Measurements from ENCODE around the gene TAOK1. TPM values are rescaled to one million over a fixed set of nuclear protein-coding genes. Genes with fewer than 3 reads are reported as not detected.

Gene TAOK1
- total RNA-seq, 1 experiment from 2014 or later: 87.7 TPM

DNA sequence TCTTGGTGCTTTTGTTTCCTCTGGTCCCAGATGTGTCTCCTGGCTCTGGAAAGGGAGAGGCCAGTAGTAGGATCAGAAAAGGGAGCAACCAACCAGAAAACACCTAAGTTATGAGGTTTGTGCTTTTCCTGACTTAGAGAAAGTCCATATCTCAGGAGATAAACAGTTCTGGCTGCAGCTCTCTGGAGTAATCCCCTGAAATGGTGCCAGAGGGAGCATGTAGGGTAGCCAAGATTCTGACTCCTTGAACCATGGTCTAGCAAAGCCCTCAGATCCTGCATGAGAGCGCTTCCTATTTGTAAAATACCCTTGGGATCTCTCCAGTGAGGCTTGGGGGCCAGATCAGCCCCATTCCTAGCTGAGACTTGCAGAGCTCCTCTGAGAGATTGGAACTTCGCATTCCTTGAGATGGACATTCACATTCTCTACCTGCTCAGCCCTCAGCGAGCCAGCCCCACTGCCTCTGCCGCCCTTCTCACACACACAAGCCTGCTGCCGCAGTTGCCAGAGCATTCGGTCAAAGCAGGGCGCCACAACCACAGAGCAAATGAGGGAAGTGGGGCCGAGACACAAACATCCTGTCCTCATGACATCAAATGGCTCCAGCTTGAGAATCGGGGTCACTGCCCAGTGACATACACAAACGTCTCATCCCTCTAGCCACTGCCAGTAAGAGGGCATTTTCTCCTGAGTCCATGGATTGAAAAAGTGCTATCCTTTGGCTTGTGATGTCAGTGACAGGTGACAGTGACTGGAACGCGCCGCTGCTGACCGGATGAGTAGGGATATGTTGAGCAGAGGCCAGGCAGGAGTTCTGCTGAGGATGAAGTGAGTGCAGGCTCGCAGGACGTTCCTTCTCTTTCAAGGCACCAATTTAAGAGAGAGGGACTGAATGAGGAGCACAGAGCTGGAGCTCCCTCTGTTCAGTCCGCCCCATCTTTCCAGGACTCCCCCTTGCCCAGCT is 171.7 kb downstream of the TAOK1 start:
- POLR2A ChIA-PET: interaction anchor here (0.6 kb wide), 1 partner anchor 30 kb away, joined by 5 read pairs; no protein-coding TSS in a partner anchor
- intact Hi-C loops (cut with micrococcal nuclease; ENCODE audit: unreplicated experiment): no loop called here
- Mint-ChIP-seq H3K27ac (ENCODE audit: unreplicated experiment) (no peak overlapping the region), H3K4me3 (ENCODE audit: unreplicated experiment) (no peak overlapping the region), H3K4me1 (ENCODE audit: low read depth, unreplicated experiment) (peaks cover 10% of the 10 kb centered on the region), H3K27me3 (ENCODE audit: insufficient read depth, unreplicated experiment) (no peaks in the 10 kb centered on the region), H3K9me3 (ENCODE audit: unreplicated experiment) (no peaks in the 10 kb centered on the region), H3K36me3 (ENCODE audit: insufficient read depth, unreplicated experiment) (peaks cover 27% of the 10 kb centered on the region)
- BruUV-seq (replicated peaks): no TSS peak
- no peaks in the 10 kb centered on the region; the same call in 1 of the 2 replicates for H3K36me3 ChIP-seq (ENCODE audit: control insufficient read depth, insufficient read depth, low read length)
- no peaks in the 10 kb centered on the region for H3K9me3 ChIP-seq
- H3K4me3 ChIP-seq (ENCODE audit: low read depth, low read length): no peak overlapping the region
- CTCF ChIA-PET: no interaction called here
- peaks cover 22% of the 10 kb centered on the region for H3K4me1 ChIP-seq
- TF ChIP-seq, protein P1, sequence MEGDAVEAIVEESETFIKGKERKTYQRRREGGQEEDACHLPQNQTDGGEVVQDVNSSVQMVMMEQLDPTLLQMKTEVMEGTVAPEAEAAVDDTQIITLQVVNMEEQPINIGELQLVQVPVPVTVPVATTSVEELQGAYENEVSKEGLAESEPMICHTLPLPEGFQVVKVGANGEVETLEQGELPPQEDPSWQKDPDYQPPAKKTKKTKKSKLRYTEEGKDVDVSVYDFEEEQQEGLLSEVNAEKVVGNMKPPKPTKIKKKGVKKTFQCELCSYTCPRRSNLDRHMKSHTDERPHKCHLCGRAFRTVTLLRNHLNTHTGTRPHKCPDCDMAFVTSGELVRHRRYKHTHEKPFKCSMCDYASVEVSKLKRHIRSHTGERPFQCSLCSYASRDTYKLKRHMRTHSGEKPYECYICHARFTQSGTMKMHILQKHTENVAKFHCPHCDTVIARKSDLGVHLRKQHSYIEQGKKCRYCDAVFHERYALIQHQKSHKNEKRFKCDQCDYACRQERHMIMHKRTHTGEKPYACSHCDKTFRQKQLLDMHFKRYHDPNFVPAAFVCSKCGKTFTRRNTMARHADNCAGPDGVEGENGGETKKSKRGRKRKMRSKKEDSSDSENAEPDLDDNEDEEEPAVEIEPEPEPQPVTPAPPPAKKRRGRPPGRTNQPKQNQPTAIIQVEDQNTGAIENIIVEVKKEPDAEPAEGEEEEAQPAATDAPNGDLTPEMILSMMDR (IDR thresholded peaks at IDR 0.05; ENCODE audit: insufficient read depth in 1 of 2, low read depth in 1 of 2, low read length in 1 of 2, severe bottlenecking in 1 of 2, unreplicated experiment in 1 of 2): no peak
- H3K27me3 ChIP-seq (replicated peaks; ENCODE audit: control insufficient read depth, insufficient read depth, low read length): no peaks in the 10 kb centered on the region
- no peak for DNase-seq

DNA sequence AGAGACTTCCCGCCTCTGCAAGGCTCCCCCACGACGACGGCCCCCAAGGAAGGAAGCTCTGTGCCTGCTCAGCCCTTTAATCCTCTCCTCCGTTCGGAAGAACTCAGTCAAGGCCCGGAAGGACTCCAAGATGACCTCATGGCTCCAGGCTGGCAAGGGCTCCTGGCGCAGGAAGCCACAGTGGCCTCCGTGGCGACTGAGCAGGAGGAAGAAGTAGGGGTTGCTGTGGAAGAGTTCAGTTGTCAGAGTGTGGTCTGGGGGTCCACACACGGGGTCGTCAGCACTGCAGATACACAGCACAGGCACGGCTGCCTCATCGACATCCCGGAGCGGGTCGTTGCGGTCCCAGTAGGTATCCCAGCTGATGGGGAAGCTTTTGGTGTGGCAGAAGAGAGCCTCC is 172.5 kb downstream of the TAOK1 start:
- peaks cover 14% of the 10 kb centered on the region for H3K4me1 ChIP-seq
- POLR2A ChIA-PET: no interaction called here

DNA sequence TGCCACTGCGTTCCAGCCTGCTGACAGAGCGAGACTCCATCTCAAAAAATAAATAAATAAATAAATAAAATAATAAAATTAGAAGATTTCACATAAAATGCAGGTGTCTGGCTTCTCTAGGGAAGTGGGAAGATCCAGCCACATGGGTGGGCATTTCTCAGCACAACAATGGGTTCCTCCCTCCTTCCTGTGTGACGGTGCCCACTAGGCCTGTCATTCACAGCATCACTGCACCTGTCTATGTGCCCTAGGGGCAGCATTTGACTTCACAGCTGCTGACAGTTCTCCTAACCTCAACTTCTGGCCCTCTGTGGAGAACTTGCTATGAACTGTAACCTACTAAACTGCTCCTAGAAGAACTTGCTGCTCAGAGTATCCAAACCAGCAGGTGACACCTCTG is 173.7 kb downstream of the TAOK1 start:
- ChIA-PET POLR2A (no interaction called here), CTCF (no interaction called here)
- Mint-ChIP-seq H3K27ac (ENCODE audit: unreplicated experiment) (no peak overlapping the region), H3K36me3 (ENCODE audit: insufficient read depth, unreplicated experiment) (peaks cover 19% of the 10 kb centered on the region), H3K27me3 (ENCODE audit: insufficient read depth, unreplicated experiment) (no peaks in the 10 kb centered on the region), H3K9me3 (ENCODE audit: unreplicated experiment) (no peaks in the 10 kb centered on the region), H3K4me3 (ENCODE audit: unreplicated experiment) (no peak overlapping the region), H3K4me1 (ENCODE audit: low read depth, unreplicated experiment) (no peaks in the 10 kb centered on the region)
- no TSS peak for BruUV-seq (replicated peaks)
- peaks cover 10% of the 10 kb centered on the region; the same call in 1 of the 2 replicates for H3K4me1 ChIP-seq
- no peak overlapping the region for H3K4me3 ChIP-seq (ENCODE audit: low read depth, low read length)
- DNase-seq: no peak
- TF ChIP-seq, protein P1 (IDR thresholded peaks at IDR 0.05; ENCODE audit: insufficient read depth in 1 of 2, low read depth in 1 of 2, low read length in 1 of 2, severe bottlenecking in 1 of 2, unreplicated experiment in 1 of 2): no peak
- H3K9me3 ChIP-seq: no peaks in the 10 kb centered on the region
- intact Hi-C loops (cut with micrococcal nuclease; ENCODE audit: unreplicated experiment): no loop called here
- H3K36me3 ChIP-seq (ENCODE audit: control insufficient read depth, insufficient read depth, low read length): no peaks in the 10 kb centered on the region; the same call in 1 of the 2 replicates
- no peaks in the 10 kb centered on the region for H3K27me3 ChIP-seq (replicated peaks; ENCODE audit: control insufficient read depth, insufficient read depth, low read length)

More for the DNA sequence above, 172.5 kb downstream of the TAOK1 start:
- H3K27me3 ChIP-seq (replicated peaks; ENCODE audit: control insufficient read depth, insufficient read depth, low read length): no peaks in the 10 kb centered on the region
- TF ChIP-seq, protein P1 (IDR thresholded peaks at IDR 0.05; ENCODE audit: insufficient read depth in 1 of 2, low read depth in 1 of 2, low read length in 1 of 2, severe bottlenecking in 1 of 2, unreplicated experiment in 1 of 2): no peak
- H3K4me1 Mint-ChIP-seq (ENCODE audit: low read depth, unreplicated experiment): peaks cover 2% of the 10 kb centered on the region
- no peak overlapping the region for H3K4me3 Mint-ChIP-seq (ENCODE audit: unreplicated experiment)
- H3K4me3 ChIP-seq (ENCODE audit: low read depth, low read length): no peak overlapping the region
- no peak for DNase-seq
- no peaks in the 10 kb centered on the region for H3K27me3 Mint-ChIP-seq (ENCODE audit: insufficient read depth, unreplicated experiment)
- intact Hi-C loops (cut with micrococcal nuclease; ENCODE audit: unreplicated experiment): no loop called here
- no peaks in the 10 kb centered on the region for H3K9me3 ChIP-seq
- H3K27ac Mint-ChIP-seq (ENCODE audit: unreplicated experiment): no peak overlapping the region
- no TSS peak for BruUV-seq (replicated peaks)
- CTCF ChIA-PET: no interaction called here
- no peaks in the 10 kb centered on the region for H3K9me3 Mint-ChIP-seq (ENCODE audit: unreplicated experiment)
- peaks cover 19% of the 10 kb centered on the region for H3K36me3 Mint-ChIP-seq (ENCODE audit: insufficient read depth, unreplicated experiment)
- H3K36me3 ChIP-seq (ENCODE audit: control insufficient read depth, insufficient read depth, low read length): no peaks in the 10 kb centered on the region; the same call in 1 of the 2 replicates
